ENCODE results near the gene KCND2. TPM values are rescaled to one million over a fixed set of nuclear protein-coding genes. Genes with fewer than 3 reads are reported as not detected.
"Not testable (repeated sequence)": the region's sequence is repeated elsewhere in the genome, so short reads cannot be mapped to it uniquely, and the experiment has no call there.

The KCND2 gene
- total RNA-seq (2014; rRNA removed; shearing (Covaris generic); ENCODE audit: low replicate concordance), result 0.07 TPM in 1 of 2 replicates, not detected in the other

DNA sequence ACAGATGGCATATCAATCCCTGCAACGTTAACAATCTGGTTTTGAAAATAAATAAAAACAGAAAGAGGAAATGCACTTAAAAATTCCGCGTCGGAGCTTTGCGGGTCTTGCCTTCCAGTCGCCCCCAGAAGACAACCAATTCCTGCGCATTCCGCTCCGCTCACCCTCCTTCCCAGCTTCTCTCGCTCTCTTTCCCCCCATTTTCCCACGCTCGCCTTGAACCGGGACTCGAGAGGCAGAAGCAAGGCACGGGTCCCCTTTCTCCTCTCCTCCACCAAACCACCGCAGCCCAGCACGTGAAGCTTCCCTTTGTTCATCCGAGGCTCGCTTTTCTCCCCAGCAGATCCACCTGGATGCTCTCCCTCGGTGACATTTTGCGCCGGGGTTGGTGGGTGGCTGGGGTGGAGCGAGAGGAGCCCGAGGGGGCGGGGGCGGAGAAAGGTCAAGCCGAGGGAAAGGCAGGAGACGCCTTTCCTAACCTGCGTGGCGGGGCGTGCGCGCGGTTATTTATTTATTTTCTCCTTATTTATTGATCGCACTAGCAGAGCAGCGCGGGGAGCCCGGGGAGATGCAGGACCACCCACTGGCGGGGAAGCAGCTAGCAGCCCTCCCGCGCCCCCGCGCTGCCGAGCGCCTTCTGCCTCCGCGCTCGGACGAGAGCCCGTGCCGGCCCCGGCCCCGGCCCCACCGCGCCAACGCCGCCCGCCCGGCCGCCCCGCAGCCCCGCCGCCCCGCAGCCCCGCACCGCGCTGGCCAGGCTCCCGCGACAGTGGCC, at the start of gene KCND2:
Gene KCND2, plus strand, starts transcription at position 475 of the 775 bp plus-strand sequence.
- Histone ChIP-seq H3K27me3 (no peaks in the 10 kb centered on the region), H3K9me3 (no peaks in the 10 kb centered on the region), H3K4me3 (peak within 1 kb of the TSS; percentile 46), H3K36me3 (no peaks in the 10 kb centered on the region)
- DNase-seq, result peak; percentile 10

DNA sequence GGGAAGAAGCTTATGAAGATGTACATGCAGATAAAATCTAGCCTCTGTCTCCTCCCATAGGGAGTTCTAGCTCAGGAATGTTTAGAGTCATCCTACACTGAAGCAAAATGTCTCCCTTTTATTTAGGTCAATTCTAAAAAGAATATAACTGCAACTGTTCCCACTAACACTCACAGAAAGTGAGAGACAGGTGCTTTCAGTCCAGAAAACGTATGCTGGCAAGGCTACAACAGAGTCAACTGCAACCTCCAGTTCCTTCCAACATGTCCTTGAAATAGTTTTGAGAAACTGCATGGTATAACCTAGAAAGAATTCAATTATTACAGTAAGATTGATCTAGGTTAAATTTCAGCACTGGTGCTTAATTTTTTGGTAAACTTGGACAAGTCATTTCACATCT, 46.8 kb upstream of the KCND2 start:
- Histone ChIP-seq H3K4me3 (no peak overlapping the region), H3K27me3 (no peaks in the 10 kb centered on the region), H3K9me3 (no peaks in the 10 kb centered on the region), H3K36me3 (no peaks in the 10 kb centered on the region)
- no peak for DNase-seq

DNA sequence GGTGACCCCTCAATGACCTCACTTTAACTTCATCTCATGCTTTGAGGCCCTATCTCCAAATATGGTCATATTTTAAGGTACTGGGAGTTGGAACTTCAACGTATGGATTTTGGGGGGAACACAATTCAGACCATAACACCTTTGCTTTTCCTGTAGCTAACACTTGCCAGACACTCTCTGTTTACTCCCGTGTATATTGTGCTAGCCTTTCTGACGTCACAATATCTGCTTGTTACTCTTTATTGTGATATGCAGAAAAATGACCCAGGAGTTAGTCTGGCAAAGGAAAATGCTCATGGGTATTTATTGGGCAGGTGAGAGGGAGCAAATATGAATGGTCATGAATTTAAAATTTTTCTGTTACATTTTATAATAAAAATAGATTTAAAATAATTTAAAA, 45.7 kb upstream of the KCND2 start:
- Histone ChIP-seq H3K4me3 (no peak overlapping the region), H3K9me3 (no peaks in the 10 kb centered on the region), H3K27me3 (no peaks in the 10 kb centered on the region), H3K36me3 (no peaks in the 10 kb centered on the region)
- DNase-seq, result no peak

DNA sequence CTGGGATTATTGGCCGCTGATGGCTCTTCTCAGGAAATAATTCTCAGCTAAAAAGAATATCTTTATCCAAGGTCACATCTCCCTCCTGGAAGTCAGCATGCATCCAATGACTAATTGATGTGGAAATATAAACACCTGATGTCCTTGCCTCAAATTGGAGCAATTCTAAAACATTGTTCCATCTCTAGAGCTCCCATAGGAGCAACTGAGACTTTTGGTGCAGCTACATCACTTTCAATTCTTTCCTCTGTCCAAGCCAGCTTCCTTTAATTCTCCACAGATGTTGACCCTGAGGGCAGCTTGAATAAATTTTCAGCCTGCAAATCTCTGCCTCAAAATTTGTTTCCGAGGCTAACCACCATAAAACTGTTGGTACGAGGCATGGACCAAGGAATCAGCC, 43.9 kb upstream of the KCND2 start:
- H3K9me3 ChIP-seq, result no peaks in the 10 kb centered on the region
- no peak for DNase-seq
- no peak overlapping the region for H3K4me3 ChIP-seq
- no peaks in the 10 kb centered on the region for H3K36me3 ChIP-seq
- no peaks in the 10 kb centered on the region for H3K27me3 ChIP-seq

DNA sequence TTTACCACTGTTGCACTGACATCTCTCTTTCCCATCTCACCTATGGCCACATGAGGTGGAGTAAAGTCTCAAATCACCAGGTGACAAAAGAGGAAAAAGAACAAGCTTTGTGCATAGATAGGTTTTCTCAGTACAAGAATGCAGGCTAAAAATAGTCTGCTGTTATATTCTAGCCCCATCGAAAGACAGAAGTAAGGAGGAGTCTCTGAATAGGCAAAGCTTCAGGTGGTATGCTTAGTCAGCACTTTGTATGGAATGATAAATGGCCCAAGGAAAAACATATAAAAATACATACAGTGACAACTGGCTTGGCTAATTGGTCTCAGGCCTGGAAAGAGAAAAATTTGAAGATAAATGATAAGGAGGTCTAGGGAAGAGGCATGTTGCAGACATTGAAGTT, 39.6 kb upstream of the KCND2 start:
- Histone ChIP-seq H3K36me3 (no peaks in the 10 kb centered on the region), H3K27me3 (no peaks in the 10 kb centered on the region)
- no peak for DNase-seq

DNA sequence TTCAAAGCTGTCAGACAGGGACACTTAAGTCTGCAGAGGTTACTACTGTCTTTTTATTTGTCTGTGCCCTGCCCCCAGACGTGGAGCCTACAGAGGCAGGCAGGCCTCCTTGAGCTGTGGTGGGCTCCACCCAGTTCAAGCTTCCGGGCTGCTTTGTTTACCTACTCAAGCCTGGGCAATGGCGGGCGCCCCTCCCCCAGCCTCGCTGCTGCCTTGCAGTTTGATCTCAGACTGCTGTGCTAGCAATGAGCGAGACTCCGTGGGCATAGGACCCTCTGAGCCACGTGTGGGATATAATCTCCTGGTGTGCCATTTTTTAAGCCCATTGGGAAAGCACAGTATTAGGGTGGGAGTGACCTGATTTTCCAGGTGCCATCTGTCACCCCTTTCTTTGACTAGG, 32.6 kb upstream of the KCND2 start:
- not testable (repeated sequence) for H3K36me3 ChIP-seq, H3K9me3 ChIP-seq, DNase-seq, H3K27me3 ChIP-seq, H3K4me3 ChIP-seq

More for the DNA sequence above, 39.6 kb upstream of the KCND2 start:
- no peaks in the 10 kb centered on the region for H3K9me3 ChIP-seq
- no peak overlapping the region for H3K4me3 ChIP-seq

DNA sequence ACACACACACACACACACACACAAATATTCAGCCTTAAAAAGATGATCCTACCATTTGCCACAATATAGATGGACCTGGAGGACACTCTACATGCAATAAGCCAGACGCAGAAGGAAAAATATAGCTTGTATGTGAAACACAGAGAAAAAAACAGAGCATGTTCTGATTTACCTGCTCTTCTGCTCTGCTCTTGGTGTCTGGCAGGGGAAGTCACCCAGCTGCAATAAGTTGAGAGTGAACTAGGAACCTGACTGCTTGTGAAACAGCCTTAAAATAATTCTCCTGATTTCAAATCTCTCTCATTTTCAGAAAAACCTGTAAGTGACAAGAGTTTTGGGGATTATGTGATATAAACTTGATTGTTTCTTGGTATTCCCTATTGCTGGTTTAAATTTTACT, 31.0 kb upstream of the KCND2 start:
- H3K4me3 ChIP-seq, result no peak overlapping the region
- no peak for DNase-seq
- no peaks in the 10 kb centered on the region for H3K36me3 ChIP-seq
- H3K27me3 ChIP-seq, result no peaks in the 10 kb centered on the region
- H3K9me3 ChIP-seq, result no peaks in the 10 kb centered on the region

DNA sequence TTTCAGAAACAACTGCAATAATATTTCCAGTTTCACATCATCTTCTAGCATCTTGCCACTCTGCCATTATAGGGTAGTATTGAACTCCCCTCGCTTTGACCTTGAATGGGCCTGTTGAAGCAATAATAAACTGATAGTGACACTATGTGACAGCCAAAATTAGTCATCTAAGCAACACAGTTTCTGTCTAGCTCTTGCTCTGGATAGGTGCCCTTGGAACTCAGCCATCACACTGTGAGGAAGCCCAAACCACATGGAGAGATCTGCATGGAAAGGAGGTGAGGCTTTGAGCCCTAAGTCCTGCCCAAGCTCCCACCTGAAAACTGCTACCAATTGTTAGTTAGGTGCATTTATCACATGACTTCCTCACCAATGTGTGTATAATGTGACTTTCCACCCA, 18.1 kb upstream of the KCND2 start:
- Histone ChIP-seq H3K4me3 (no peak overlapping the region), H3K27me3 (no peaks in the 10 kb centered on the region), H3K9me3 (no peaks in the 10 kb centered on the region), H3K36me3 (no peaks in the 10 kb centered on the region)
- DNase-seq, result no peak

DNA sequence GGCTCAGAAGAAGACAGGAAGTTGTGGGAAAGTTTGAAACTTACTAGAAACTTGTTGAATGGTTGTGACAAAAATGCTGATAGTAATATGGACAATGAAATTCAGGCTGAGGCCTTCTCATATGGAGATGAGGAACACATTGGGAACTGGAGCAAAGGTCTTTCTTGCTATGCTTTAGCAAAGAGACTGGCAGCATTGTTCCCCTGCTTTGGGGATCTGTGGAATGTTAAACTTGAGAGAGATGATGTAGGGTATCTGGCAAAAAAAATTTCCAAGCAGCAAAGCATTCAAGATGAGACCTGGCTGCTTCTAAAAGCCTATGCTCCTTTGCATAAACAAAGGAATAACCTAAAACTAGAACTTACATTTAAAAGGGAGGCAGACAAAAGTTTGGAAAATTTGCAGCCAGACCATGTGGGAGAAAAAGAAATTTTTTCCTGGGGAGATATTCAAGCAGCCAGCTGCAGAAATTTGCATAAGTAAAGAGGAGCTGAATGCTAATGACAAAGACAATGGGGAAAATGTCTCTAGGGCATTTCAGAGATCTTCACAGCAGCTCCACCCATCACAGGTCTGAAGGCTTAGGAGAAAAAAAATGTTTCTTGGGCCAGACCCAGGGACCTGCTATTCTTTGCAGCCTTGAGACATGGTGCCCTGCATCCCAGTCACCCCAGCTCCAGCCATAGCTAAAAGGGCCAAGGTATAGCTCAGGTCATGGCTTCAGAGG, 16.5 kb upstream of the KCND2 start:
- Histone ChIP-seq H3K9me3 (no peaks in the 10 kb centered on the region), H3K4me3 (no peak overlapping the region), H3K36me3 (no peaks in the 10 kb centered on the region), H3K27me3 (no peaks in the 10 kb centered on the region)
- DNase-seq, result no peak

DNA sequence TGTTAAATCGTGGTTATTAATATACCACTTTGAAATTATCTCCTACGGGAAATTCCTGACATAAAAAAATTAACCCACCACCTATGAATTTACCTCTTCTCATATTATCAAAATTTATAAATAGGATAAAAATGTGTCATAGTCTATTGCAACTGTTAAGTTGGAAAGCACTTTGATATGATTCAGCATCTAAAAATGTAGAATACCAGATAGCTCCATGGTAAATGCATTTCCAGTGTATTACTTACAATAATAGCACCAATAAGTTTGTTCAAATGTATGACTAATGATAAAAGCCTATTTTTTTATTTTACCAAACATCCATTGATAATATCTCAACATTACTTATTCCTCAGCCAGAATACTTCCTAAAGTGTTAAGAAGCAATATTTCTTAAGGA, 13.6 kb upstream of the KCND2 start:
- Histone ChIP-seq H3K27me3 (no peaks in the 10 kb centered on the region), H3K36me3 (no peaks in the 10 kb centered on the region), H3K9me3 (no peaks in the 10 kb centered on the region), H3K4me3 (no peak overlapping the region)
- no peak for DNase-seq

DNA sequence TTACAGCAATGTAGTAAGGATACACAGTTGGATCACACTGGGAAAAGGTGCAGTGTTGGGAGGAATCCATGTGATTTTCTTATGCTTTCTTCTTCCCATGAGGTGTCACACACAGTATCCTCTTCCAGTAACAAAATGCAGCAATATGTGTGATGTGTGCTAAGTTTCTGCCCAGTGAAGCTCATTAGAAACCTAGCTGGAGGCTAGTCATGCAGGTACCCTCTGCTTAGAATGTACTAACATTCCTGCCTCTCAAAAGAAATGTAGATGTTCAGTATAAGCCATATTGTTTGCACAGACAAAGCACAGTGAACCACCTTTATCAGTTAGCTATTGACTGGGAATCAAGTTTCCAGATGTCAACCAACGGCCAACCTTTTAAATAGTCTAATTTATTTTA, 12.9 kb upstream of the KCND2 start:
- Histone ChIP-seq H3K27me3 (no peaks in the 10 kb centered on the region), H3K36me3 (no peaks in the 10 kb centered on the region), H3K4me3 (no peak overlapping the region), H3K9me3 (no peaks in the 10 kb centered on the region)
- DNase-seq, result no peak

DNA sequence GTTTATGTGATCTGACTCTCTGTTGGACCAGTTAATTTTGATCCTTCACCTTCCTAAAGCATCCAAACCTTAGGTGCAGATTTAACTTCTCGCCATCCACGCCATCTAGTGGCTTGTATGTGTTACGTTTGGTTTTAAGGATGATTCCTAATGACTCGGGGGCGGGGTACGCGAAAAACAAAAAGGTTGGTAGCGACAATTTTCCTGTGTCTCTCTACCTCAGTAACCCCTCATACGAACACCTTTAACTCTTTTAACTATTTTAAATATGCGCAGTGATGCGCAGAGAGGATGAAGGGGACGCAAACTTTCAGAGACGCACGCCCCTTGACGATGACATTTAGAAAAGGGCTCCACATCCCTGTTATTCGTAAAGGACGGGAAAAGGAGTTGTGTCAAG, 714 bp upstream of the KCND2 start:
- Histone ChIP-seq H3K27me3 (no peaks in the 10 kb centered on the region), H3K36me3 (no peaks in the 10 kb centered on the region), H3K4me3 (peak overlapping the region; percentile 46), H3K9me3 (no peaks in the 10 kb centered on the region)
- DNase-seq, result peak; percentile 8

DNA sequence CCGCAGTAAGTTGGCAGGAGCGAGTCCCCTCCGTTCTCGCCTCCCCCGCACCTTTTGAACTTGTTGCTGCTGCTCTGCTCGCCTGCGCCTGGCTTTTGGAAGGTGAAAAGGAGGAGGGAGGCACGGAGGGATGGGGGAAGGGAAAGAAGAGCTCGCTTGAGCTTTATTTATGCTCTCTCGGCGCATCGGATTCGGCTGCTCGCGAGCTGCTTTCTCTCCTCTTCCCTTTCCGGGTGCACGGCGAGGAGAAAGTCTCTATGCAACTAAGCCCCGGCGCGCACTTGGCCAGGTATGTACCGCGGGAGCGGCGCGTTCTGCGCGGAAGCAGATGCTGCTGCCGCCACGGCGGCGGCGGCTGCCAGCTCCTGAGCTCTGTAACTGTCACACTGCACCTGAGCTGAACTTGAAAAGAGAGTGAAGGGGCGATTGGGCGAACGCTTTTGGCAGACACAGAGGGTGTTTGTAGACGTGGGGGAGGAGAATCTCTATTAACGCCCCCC, 551 bp downstream of the KCND2 start:
- peak; percentile 7 for DNase-seq
- no peaks in the 10 kb centered on the region for H3K36me3 ChIP-seq
- no peaks in the 10 kb centered on the region for H3K27me3 ChIP-seq
- H3K4me3 ChIP-seq, result peak overlapping the region; percentile 46
- H3K9me3 ChIP-seq, result no peaks in the 10 kb centered on the region

DNA sequence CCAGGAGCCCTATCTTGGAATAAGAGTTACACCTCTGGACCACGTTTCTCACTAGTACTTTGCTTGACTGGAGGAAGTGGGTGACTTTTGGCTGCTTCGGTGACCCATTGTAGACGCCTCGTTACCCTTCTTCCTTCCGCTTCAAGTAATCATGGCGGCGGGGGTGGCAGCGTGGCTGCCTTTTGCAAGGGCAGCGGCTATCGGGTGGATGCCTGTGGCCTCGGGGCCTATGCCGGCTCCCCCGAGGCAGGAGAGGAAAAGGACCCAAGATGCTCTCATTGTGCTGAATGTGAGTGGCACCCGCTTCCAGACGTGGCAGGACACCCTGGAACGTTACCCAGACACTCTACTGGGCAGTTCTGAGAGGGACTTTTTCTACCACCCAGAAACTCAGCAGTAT, 1.5 kb downstream of the KCND2 start:
- H3K9me3 ChIP-seq, result no peaks in the 10 kb centered on the region
- no peak for DNase-seq
- H3K36me3 ChIP-seq, result no peaks in the 10 kb centered on the region
- no peaks in the 10 kb centered on the region for H3K27me3 ChIP-seq
- H3K4me3 ChIP-seq, result no peak overlapping the region

DNA sequence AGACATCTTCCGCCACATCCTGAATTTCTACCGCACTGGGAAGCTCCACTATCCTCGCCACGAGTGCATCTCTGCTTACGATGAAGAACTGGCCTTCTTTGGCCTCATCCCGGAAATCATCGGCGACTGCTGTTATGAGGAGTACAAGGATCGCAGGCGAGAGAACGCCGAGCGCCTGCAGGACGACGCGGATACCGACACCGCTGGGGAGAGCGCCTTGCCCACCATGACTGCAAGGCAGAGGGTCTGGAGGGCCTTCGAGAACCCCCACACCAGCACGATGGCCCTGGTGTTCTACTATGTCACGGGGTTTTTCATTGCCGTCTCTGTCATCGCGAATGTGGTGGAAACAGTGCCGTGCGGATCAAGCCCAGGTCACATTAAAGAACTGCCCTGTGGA, 1.9 kb downstream of the KCND2 start:
- H3K27me3 ChIP-seq, result no peaks in the 10 kb centered on the region
- H3K9me3 ChIP-seq, result no peaks in the 10 kb centered on the region
- no peaks in the 10 kb centered on the region for H3K36me3 ChIP-seq
- DNase-seq, result no peak
- no peak overlapping the region for H3K4me3 ChIP-seq

DNA sequence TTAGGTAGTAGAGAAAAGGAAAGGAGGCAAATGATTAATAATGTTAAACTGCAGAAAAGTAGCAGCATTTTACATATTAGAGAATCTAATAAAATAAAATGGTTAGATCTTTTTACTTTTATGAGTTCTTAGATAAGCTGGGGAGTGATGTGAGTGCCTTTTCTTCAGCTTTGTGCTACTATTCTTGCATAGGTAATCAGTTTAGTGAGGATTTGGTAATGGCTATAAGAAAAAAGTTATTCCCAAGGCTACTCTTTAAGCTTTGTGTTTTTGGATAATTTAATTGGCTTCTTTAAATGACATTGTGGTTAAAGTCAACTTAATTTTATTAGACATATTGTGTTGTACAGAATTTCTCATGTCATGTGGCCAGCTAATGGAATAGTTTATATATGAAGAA, 3.7 kb downstream of the KCND2 start:
- Histone ChIP-seq H3K27me3 (no peaks in the 10 kb centered on the region), H3K9me3 (no peaks in the 10 kb centered on the region), H3K36me3 (no peaks in the 10 kb centered on the region), H3K4me3 (no peak overlapping the region)
- DNase-seq, result no peak

DNA sequence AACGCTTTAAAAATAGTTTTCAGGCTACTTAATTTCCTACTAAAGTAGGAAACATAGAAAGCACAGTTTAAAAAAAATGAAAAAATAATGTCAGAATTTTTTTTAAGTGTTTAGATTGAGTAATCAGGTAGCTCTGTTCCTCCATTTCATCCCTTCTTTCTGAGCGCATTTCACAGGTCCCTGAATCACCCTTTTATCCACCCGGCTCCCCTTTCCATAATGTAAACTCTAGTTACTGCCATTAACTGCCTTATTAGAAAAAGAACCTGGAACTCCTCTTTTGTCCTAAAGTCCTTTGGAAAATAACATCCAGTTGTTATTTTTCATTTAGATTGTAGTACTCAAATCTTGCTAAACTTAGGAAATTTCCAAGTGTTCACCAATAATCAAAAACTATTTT, 5.8 kb downstream of the KCND2 start:
- Histone ChIP-seq H3K9me3 (no peaks in the 10 kb centered on the region), H3K27me3 (no peaks in the 10 kb centered on the region), H3K36me3 (no peaks in the 10 kb centered on the region), H3K4me3 (no peak overlapping the region)
- no peak for DNase-seq

DNA sequence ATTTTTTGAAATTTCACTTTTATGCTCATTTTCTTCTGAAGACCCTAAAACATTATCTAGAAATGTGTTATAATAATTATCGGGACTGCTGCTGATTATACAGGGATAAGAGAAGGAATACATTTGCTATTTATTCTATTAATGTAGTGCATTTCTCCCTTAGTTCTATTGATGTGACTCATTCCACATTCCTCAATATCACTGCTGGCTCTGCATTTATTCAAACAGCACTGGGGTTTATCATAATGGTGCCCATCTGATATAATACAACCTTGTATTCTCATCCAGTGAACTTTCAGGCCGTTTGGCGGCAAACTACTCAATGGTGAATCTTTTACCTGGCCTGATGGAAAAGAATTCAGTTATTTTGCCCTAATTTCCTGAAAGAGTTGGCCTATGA, 7.8 kb downstream of the KCND2 start:
- Histone ChIP-seq H3K9me3 (no peaks in the 10 kb centered on the region), H3K4me3 (no peak overlapping the region), H3K27me3 (no peaks in the 10 kb centered on the region), H3K36me3 (no peaks in the 10 kb centered on the region)
- no peak for DNase-seq
